WTC11 (cell line): ENCODE results near the gene MTRF1. TPM values are rescaled to one million over a fixed set of nuclear protein-coding genes. Genes with fewer than 3 reads are reported as not detected.

Experiments used
- ATAC-seq: fragments of 200-7000 bp; cut with Tn5 transposase; 2 replicates; pipeline ENCODE4 v1.10.0; 2021; ENCODE audit warnings: mild to moderate bottlenecking, moderate library complexity
- CTCF ChIA-PET: fragments of 300-600 bp; sonication (Branson Sonifier 250); formaldehyde crosslinking; loops from one replicate; lab custom pipeline; 2021; ENCODE audit warnings: antibody characterized with exemption; lab: Charles Lee
- POLR2A ChIA-PET: fragments of 350-600 bp; sonication (Branson Sonifier 250); formaldehyde crosslinking; loops from one replicate; lab custom pipeline; 2021; ENCODE audit warnings: antibody characterized with exemption; lab: Charles Lee
- DNase-seq: peaks from one replicate; pipeline ENCODE4 v3.0.0; 2021; ENCODE audit warnings: low spot score
- H3K27ac Mint-ChIP-seq: 2 replicates; pipeline ENCODE4 v1.8.0; 2021; ENCODE audit warnings: mixed read lengths
- H3K27me3 Mint-ChIP-seq: 2 replicates; pipeline ENCODE4 v1.8.0; 2021; ENCODE audit warnings: low read depth, mild to moderate bottlenecking, moderate library complexity, mixed read lengths
- H3K36me3 Mint-ChIP-seq: 2 replicates; pipeline ENCODE4 v1.8.0; 2021; ENCODE audit warnings: mixed read lengths
- H3K4me1 Mint-ChIP-seq: 2 replicates; pipeline ENCODE4 v1.8.0; 2022; ENCODE audit warnings: mixed read lengths
- H3K4me3 Mint-ChIP-seq: 2 replicates; pipeline ENCODE4 v1.8.0; 2021; ENCODE audit warnings: mild to moderate bottlenecking, moderate library complexity, mixed read lengths
- H3K9me3 Mint-ChIP-seq: 2 replicates; pipeline ENCODE4 v1.8.0; 2021; ENCODE audit warnings: mixed read lengths
- ATF1 ChIP-seq: sonication (generic); formaldehyde crosslinking; IDR thresholded peaks from 2 replicates; pipeline ENCODE4 v1.8.1; 2023; ENCODE audit warnings: mild to moderate bottlenecking, moderate library complexity, missing genetic modification reagents
- ATF2 ChIP-seq: sonication (generic); formaldehyde crosslinking; IDR thresholded peaks from 2 replicates; pipeline ENCODE4 v1.8.1; 2022; ENCODE audit warnings: low read depth, missing genetic modification reagents, borderline replicate concordance
- ATF6 ChIP-seq: sonication (generic); formaldehyde crosslinking; IDR thresholded peaks from 2 replicates; pipeline ENCODE4 v1.8.1; 2023; ENCODE audit warnings: mild to moderate bottlenecking, missing genetic modification reagents
- CBFB ChIP-seq: sonication (generic); formaldehyde crosslinking; IDR thresholded peaks from 2 replicates; pipeline ENCODE4 v1.8.1; 2022; ENCODE audit warnings: mild to moderate bottlenecking, low read depth, missing genetic modification reagents
- CREB1 ChIP-seq: sonication (generic); formaldehyde crosslinking; IDR thresholded peaks from 2 replicates; pipeline ENCODE4 v1.8.0; 2023; ENCODE audit warnings: mild to moderate bottlenecking, missing genetic modification reagents
- ELF4 ChIP-seq: sonication (generic); formaldehyde crosslinking; IDR thresholded peaks from 2 replicates; pipeline ENCODE4 v1.8.1; 2022; ENCODE audit warnings: low read depth, mild to moderate bottlenecking, moderate library complexity, missing genetic modification reagents
- EMX1 ChIP-seq: fragments of 250-450 bp; sonication (Bioruptor Pico); IDR thresholded peaks from 2 replicates; pipeline ENCODE4 v1.8.0; 2021; ENCODE audit warnings: mild to moderate bottlenecking
- FOXK1 ChIP-seq: sonication (generic); formaldehyde crosslinking; IDR thresholded peaks from 2 replicates; pipeline ENCODE4 v1.8.0; 2022; ENCODE audit warnings: mild to moderate bottlenecking, moderate library complexity, missing genetic modification reagents
- GRHL2 ChIP-seq: fragments of 250-450 bp; sonication (Bioruptor Pico); IDR thresholded peaks from 2 replicates; pipeline ENCODE4 v1.8.0; 2022; ENCODE audit warnings: mild to moderate bottlenecking, moderate library complexity; ENCODE audit not compliant: insufficient replicate concordance, severe bottlenecking
- KAT7 ChIP-seq: sonication (generic); formaldehyde crosslinking; IDR thresholded peaks from 2 replicates; pipeline ENCODE4 v1.8.1; 2023; ENCODE audit warnings: missing genetic modification reagents, mild to moderate bottlenecking, borderline replicate concordance
- MLX ChIP-seq: sonication (generic); formaldehyde crosslinking; IDR thresholded peaks from 2 replicates; pipeline ENCODE4 v1.8.1; 2023; ENCODE audit warnings: mild to moderate bottlenecking, missing genetic modification reagents, moderate library complexity
- MXD4 ChIP-seq: fragments of 250-450 bp; sonication (Bioruptor Pico); IDR thresholded peaks from 2 replicates; pipeline ENCODE4 v1.8.0; 2021; ENCODE audit warnings: mild to moderate bottlenecking, moderate library complexity, borderline replicate concordance
- NFYB ChIP-seq: sonication (generic); formaldehyde crosslinking; conservative IDR thresholded peaks from 2 replicates; pipeline ENCODE4 v1.8.0; 2022; ENCODE audit warnings: low read depth, missing genetic modification reagents
- RORB ChIP-seq: fragments of 250-450 bp; sonication (Bioruptor Pico); IDR thresholded peaks from 2 replicates; pipeline ENCODE4 v1.9.0; 2021; ENCODE audit warnings: mild to moderate bottlenecking
- SP1 ChIP-seq: sonication (generic); formaldehyde crosslinking; conservative IDR thresholded peaks from 2 replicates; pipeline ENCODE4 v1.8.1; 2022; ENCODE audit warnings: missing genetic modification reagents
- TCF7 ChIP-seq: sonication (generic); formaldehyde crosslinking; IDR thresholded peaks from 2 replicates; pipeline ENCODE4 v1.8.0; 2022; ENCODE audit warnings: mild to moderate bottlenecking, low read depth, missing genetic modification reagents, moderate library complexity
- ZNF138 ChIP-seq: sonication (generic); formaldehyde crosslinking; conservative IDR thresholded peaks from 2 replicates; pipeline ENCODE4 v1.8.1; 2022; ENCODE audit warnings: mild to moderate bottlenecking, moderate library complexity, missing genetic modification reagents
- ZNF396 ChIP-seq: fragments of 250-450 bp; sonication (Bioruptor Pico); IDR thresholded peaks from 2 replicates; pipeline ENCODE4 v1.8.0; 2021; ENCODE audit warnings: mild to moderate bottlenecking, moderate library complexity, borderline replicate concordance
- ZNF512 ChIP-seq: sonication (generic); formaldehyde crosslinking; IDR thresholded peaks from 2 replicates; pipeline ENCODE4 v1.8.1; 2022; ENCODE audit warnings: missing genetic modification reagents, borderline replicate concordance
- ZNF532 ChIP-seq: fragments of 250-450 bp; sonication (Bioruptor Pico); IDR thresholded peaks from 2 replicates; pipeline ENCODE4 v1.9.0; 2021; ENCODE audit warnings: mild to moderate bottlenecking, borderline replicate concordance
- ZNF671 ChIP-seq: fragments of 250-450 bp; sonication (Bioruptor Pico); IDR thresholded peaks from 2 replicates; pipeline ENCODE4 v1.8.0; 2021; ENCODE audit warnings: mild to moderate bottlenecking
- ZSCAN18 ChIP-seq: fragments of 250-450 bp; sonication (Bioruptor Pico); IDR thresholded peaks from 2 replicates; pipeline ENCODE4 v2.1.2; 2022; ENCODE audit warnings: mild to moderate bottlenecking, moderate library complexity
- total RNA-seq: library from RNA; stranded (reverse); gene quantifications from 3 replicates; pipeline ENCODE4 v1.2.3, GENCODE V29; 2021

MTRF1 gene
- total RNA-seq, 1 experiment from 2014 or later: 12.9 TPM

GRCh38 chr13:41231025-41231677, 32.2 kb downstream of the MTRF1 start (continued):
- TF ChIP-seq MLX (CRISPR knock-in tag): no peak
- TF ChIP-seq ATF6 (CRISPR knock-in tag): no peak
- TF ChIP-seq ATF1 (CRISPR knock-in tag): no peak
- TF ChIP-seq ZNF396 (CRISPR knock-in tag): no peak
- TF ChIP-seq ZSCAN18 (CRISPR knock-in tag): no peak
- TF ChIP-seq EMX1 (CRISPR knock-in tag): no peak

GRCh38 chr13:41229356-41229755, 34.0 kb downstream of the MTRF1 start:
- peaks cover 10% of the 10 kb centered on the region for H3K4me1 Mint-ChIP-seq
- POLR2A ChIA-PET: no interaction called here
- CTCF ChIA-PET: no interaction called here
- no peaks in the 10 kb centered on the region for H3K36me3 Mint-ChIP-seq
- H3K27ac Mint-ChIP-seq: no peak overlapping the region
- DNase-seq (no peak), ATAC-seq (no peak)
- no peak overlapping the region for H3K4me3 Mint-ChIP-seq
- H3K27me3 Mint-ChIP-seq: no peaks in the 10 kb centered on the region
- no peaks in the 10 kb centered on the region for H3K9me3 Mint-ChIP-seq
- TF ChIP-seq ZNF532 (CRISPR knock-in tag) (no peak), RORB (CRISPR knock-in tag) (no peak), ATF6 (CRISPR knock-in tag) (no peak), TCF7 (CRISPR knock-in tag) (no peak), ZNF138 (no peak), FOXK1 (CRISPR knock-in tag) (no peak), CREB1 (CRISPR knock-in tag) (no peak), SP1 (no peak), ZNF512 (CRISPR knock-in tag) (no peak), NFYB (CRISPR knock-in tag) (no peak), ATF2 (no peak), ELF4 (CRISPR knock-in tag) (no peak), KAT7 (CRISPR knock-in tag) (no peak), GRHL2 (CRISPR knock-in tag) (no peak), ZNF671 (CRISPR knock-in tag) (no peak), CBFB (CRISPR knock-in tag) (no peak), MXD4 (CRISPR knock-in tag) (no peak)
